ENCODE results near the gene ABHD17B. TPM values are rescaled to one million over a fixed set of nuclear protein-coding genes. Genes with fewer than 3 reads are reported as not detected.

Gene ABHD17B
- total RNA-seq, 1 donor from 2014 or later = 19.6 TPM

DNA sequence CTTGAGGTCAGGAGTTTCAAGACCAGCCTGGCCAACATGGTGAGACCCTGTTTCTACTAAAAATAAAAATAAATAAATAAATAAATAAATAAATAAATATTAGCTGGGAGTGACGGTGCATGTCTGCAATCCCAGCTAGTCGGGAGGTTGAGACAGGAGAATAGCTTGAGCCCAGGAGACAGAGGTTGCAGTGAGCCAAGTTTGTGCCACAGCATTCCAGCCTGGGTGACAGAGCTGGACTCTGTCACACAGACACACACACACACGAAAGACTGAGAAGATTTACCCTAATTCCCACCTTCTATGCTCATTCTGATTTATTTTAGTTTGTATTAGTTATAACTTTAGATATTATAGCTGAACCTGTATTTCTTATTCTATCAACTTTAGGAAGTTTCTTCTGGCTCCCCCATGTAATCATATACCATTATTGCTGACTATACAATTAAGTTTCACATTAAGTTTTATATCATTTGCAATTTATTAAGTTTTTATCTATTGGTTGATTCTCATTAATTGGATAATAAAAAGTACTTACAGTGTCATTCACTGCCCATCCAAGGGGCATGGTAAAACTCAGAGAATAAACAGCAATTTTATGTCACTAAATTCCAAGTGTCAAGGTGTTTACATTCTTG, 20.8 kb downstream of the ABHD17B start:
- H3K27me3 ChIP-seq (ENCODE audit: control insufficient read depth, insufficient read depth, low read length) = no peaks in the 10 kb centered on the region
- TF ChIP-seq, protein P1, sequence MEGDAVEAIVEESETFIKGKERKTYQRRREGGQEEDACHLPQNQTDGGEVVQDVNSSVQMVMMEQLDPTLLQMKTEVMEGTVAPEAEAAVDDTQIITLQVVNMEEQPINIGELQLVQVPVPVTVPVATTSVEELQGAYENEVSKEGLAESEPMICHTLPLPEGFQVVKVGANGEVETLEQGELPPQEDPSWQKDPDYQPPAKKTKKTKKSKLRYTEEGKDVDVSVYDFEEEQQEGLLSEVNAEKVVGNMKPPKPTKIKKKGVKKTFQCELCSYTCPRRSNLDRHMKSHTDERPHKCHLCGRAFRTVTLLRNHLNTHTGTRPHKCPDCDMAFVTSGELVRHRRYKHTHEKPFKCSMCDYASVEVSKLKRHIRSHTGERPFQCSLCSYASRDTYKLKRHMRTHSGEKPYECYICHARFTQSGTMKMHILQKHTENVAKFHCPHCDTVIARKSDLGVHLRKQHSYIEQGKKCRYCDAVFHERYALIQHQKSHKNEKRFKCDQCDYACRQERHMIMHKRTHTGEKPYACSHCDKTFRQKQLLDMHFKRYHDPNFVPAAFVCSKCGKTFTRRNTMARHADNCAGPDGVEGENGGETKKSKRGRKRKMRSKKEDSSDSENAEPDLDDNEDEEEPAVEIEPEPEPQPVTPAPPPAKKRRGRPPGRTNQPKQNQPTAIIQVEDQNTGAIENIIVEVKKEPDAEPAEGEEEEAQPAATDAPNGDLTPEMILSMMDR (IDR thresholded peaks at IDR 0.05; ENCODE audit: insufficient read depth, low read length, poor library complexity, severe bottlenecking) = no peak
- H3K4me3 ChIP-seq (ENCODE audit: low read depth, low read length) = no peak overlapping the region
- H3K36me3 ChIP-seq (ENCODE audit: control insufficient read depth, insufficient read depth, low read length) = no peaks in the 10 kb centered on the region
- DNase-seq (ENCODE audit: low read depth) = no peak

DNA sequence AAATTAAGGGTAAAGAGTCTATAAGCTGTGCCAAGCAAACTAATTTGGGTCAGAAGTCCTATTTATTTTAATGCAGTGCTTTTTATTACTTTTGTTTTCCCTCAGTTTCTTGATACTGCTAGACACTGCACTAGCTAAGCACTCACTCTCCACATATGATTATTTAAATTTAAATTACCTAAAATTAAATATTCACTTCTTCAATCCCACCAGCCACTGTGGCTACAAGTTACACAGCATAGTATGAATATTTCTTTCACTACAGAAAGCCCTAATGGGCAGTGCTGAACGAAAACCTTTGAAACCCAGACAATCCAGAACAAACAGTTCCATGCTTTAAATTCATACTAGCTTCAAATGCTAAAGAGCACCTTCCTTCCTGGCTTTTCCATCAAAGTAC, 23.6 kb downstream of the ABHD17B start:
- TF ChIP-seq, protein P1 (IDR thresholded peaks at IDR 0.05; ENCODE audit: insufficient read depth, low read length, poor library complexity, severe bottlenecking) = no peak

DNA sequence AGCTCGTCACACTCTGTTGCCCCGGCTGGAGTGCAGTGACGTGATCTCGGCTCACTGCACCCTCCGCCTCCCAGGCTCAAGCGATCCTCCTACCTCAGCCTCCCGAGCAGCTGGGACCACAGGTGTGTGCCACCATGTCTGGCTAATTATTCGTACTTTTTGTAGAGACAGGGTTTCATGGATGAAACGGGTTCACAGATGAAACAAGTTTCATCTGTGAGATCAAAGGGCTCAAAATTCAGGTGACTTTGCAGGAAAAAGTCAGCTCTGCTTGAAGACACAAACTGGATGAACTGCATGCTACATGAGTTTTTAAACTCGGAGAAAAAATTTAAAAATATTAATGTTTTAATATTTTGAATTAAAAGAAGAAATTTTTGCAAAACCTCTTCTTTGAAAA, 24.5 kb downstream of the ABHD17B start:
- no peak overlapping the region for H3K4me3 ChIP-seq (ENCODE audit: low read depth, low read length)
- H3K27me3 ChIP-seq (ENCODE audit: control insufficient read depth, insufficient read depth, low read length) = no peaks in the 10 kb centered on the region
- H3K36me3 ChIP-seq (ENCODE audit: control insufficient read depth, insufficient read depth, low read length) = no peaks in the 10 kb centered on the region
- DNase-seq (ENCODE audit: low read depth) = no peak
- TF ChIP-seq, protein P1 (IDR thresholded peaks at IDR 0.05; ENCODE audit: insufficient read depth, low read length, poor library complexity, severe bottlenecking) = no peak

More for the DNA sequence above, 23.6 kb downstream of the ABHD17B start:
- H3K36me3 ChIP-seq (ENCODE audit: control insufficient read depth, insufficient read depth, low read length) = no peaks in the 10 kb centered on the region
- H3K4me3 ChIP-seq (ENCODE audit: low read depth, low read length) = no peak overlapping the region
- H3K27me3 ChIP-seq (ENCODE audit: control insufficient read depth, insufficient read depth, low read length) = no peaks in the 10 kb centered on the region
- no peak for DNase-seq (ENCODE audit: low read depth)

DNA sequence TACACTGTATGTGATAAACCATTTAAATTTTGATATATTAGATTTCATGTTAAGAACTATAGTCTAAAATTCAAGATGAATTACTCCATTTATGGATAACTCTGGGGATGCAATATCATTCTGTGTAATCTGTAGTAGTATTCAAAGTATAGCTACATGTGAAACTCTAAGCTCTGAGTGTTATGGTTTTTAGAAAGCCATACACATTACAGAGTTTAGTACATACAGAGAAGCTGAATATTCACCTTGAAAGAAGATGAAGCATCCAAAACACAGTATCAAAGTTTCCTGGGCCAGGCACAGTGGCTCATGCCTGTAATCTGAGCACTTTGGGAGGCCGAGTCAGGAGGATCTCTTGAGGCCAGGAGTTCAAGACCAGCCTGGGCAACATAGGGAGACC, 25.0 kb downstream of the ABHD17B start:
- Histone ChIP-seq H3K4me3 (ENCODE audit: low read depth, low read length) (no peak overlapping the region), H3K36me3 (ENCODE audit: control insufficient read depth, insufficient read depth, low read length) (no peaks in the 10 kb centered on the region), H3K27me3 (ENCODE audit: control insufficient read depth, insufficient read depth, low read length) (no peaks in the 10 kb centered on the region)
- TF ChIP-seq, protein P1 (IDR thresholded peaks at IDR 0.05; ENCODE audit: insufficient read depth, low read length, poor library complexity, severe bottlenecking) = no peak
- DNase-seq (ENCODE audit: low read depth) = no peak

DNA sequence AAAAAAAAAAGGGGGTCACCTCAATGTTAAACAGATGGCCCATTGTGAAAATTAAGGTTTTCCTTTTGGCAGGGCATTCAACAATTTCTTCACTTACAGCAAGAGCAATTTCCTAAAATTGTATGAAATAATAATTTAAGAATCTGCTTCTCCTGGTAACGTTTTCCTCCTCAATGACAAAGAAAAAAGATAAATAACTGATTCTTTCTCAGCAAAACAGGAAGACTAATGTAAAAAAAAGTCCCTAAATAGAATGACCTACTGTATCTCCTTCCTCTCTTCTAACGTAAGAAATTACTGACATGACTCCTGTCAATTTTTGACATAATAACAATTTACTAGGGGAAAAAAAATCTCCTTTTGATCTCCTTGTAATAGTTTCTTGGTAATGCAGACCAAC, 25.5 kb downstream of the ABHD17B start:
- no peak overlapping the region for H3K4me3 ChIP-seq (ENCODE audit: low read depth, low read length)
- H3K27me3 ChIP-seq (ENCODE audit: control insufficient read depth, insufficient read depth, low read length) = no peaks in the 10 kb centered on the region
- no peaks in the 10 kb centered on the region for H3K36me3 ChIP-seq (ENCODE audit: control insufficient read depth, insufficient read depth, low read length)
- no peak for DNase-seq (ENCODE audit: low read depth)
- TF ChIP-seq, protein P1 (IDR thresholded peaks at IDR 0.05; ENCODE audit: insufficient read depth, low read length, poor library complexity, severe bottlenecking) = no peak

DNA sequence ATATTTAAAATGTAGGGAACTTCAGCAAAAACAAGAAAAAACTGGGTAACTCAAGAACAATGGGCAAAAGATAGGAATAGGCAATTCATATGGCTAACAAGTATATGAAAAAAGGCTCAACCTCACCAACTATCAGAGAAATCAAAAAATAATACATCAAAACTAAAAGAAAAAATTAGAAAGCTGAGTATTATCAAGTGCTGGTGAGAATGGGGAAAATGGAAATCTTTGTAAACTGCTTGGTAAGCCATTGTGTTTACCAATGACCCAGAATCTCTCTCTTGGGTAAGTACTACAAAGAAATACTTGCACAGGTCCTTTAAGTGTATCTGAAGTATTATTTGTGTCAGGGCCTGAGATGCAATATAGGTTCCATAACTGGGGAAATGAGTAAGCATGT, 27.0 kb downstream of the ABHD17B start:
- no peak for DNase-seq (ENCODE audit: low read depth)
- no peaks in the 10 kb centered on the region for H3K36me3 ChIP-seq (ENCODE audit: control insufficient read depth, insufficient read depth, low read length)
- TF ChIP-seq, protein P1 (IDR thresholded peaks at IDR 0.05; ENCODE audit: insufficient read depth, low read length, poor library complexity, severe bottlenecking) = no peak
- no peak overlapping the region for H3K4me3 ChIP-seq (ENCODE audit: low read depth, low read length)
- no peaks in the 10 kb centered on the region for H3K27me3 ChIP-seq (ENCODE audit: control insufficient read depth, insufficient read depth, low read length)
